Measurements from ENCODE around the gene HYKK.
"Not testable (repeated sequence)": the region's sequence is repeated elsewhere in the genome, so short reads cannot be mapped to it uniquely, and the experiment has no call there.

Gene HYKK

GRCh38 chr15:78540871-78541743, 33.7 kb downstream of the HYKK start:
- DNase-seq, result peak; percentile 70

- no peak for DNase-seq
Measured at GRCh38 chr15:78541744-78542034, 34.3 kb downstream of the HYKK start.

- DNase-seq, result no peak
Measured at GRCh38 chr15:78542647-78543046, 35.3 kb downstream of the HYKK start.

GRCh38 chr15:78550194-78550593, 42.8 kb downstream of the HYKK start:
- no peak for DNase-seq

GRCh38 chr15:78550815-78551214, 43.4 kb downstream of the HYKK start:
- DNase-seq, result no peak

- DNase-seq, result no peak
Measured at GRCh38 chr15:78551902-78552301, 44.5 kb downstream of the HYKK start.

- no peak for DNase-seq
Measured at GRCh38 chr15:78552597-78552996, 45.2 kb downstream of the HYKK start.

GRCh38 chr15:78560201-78560600, 52.8 kb downstream of the HYKK start:
- not testable (repeated sequence) for DNase-seq

GRCh38 chr15:78561490-78561889, 54.1 kb downstream of the HYKK start:
- no peak for DNase-seq

- no peak for DNase-seq
Measured at GRCh38 chr15:78563092-78563491, 55.7 kb downstream of the HYKK start.

GRCh38 chr15:78564743-78565096, 57.3 kb downstream of the HYKK start:
- DNase-seq, result no peak

GRCh38 chr15:78565097-78565950, 57.9 kb downstream of the HYKK start, which contains the start of gene CHRNA5:
TSS of gene CHRNA5 (plus strand) at chr15:78565520. CDS start at chr15:78565720, 200 bp downstream.
- peak; percentile 70 for DNase-seq

GRCh38 chr15:78565951-78566774, 58.8 kb downstream of the HYKK start:
- no peak for DNase-seq

GRCh38 chr15:78567531-78567930, 60.2 kb downstream of the HYKK start:
- no peak for DNase-seq

GRCh38 chr15:78570710-78571109, 63.3 kb downstream of the HYKK start:
- DNase-seq, result no peak

GRCh38 chr15:78571382-78571781, 64.0 kb downstream of the HYKK start:
- no peak for DNase-seq

- DNase-seq, result no peak
Measured at GRCh38 chr15:78573416-78573815, 66.0 kb downstream of the HYKK start.

- DNase-seq, result no peak
Measured at GRCh38 chr15:78574944-78575343, 67.6 kb downstream of the HYKK start.
